ENCODE results near the gene RPAIN.

RPAIN gene, protein sequence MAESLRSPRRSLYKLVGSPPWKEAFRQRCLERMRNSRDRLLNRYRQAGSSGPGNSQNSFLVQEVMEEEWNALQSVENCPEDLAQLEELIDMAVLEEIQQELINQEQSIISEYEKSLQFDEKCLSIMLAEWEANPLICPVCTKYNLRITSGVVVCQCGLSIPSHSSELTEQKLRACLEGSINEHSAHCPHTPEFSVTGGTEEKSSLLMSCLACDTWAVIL

DNA sequence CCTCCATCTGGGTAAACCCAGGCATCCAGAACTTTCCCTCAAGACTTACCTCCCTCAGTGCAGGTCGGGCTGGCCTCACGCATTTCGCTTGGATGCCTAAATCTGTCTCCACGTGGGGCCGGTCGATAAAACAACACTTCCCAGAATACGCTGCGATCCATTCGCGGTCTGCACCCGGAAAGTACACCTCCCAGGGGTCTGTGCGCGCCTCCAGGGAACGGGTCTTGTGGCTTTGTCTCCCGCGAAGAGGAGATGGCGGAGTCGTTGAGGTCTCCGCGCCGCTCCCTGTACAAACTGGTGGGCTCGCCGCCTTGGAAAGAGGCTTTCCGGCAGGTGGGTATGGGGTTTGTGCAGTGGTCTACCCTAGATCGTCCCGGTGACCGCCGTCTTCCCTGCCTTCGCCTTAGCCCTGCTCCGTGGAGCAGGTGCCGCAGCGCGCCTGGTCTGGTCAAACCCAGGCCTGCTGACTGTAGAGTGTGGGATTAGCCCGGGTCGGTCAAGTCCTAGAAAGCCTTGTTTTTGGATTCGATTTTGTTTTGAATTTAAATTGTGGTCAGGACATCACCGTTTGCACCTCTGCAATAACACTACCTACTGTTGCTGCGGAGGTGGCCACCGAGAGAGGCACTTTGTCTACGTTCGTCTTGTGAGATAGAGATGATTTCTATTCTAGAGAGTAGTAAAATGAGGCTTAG lies at the start of gene RPAIN:
Gene RPAIN (plus strand): TSS at position 224 of the 695 bp plus-strand sequence. CDS start 29 bp downstream, at position 253.
- DNase-seq: peak; percentile 73

DNA sequence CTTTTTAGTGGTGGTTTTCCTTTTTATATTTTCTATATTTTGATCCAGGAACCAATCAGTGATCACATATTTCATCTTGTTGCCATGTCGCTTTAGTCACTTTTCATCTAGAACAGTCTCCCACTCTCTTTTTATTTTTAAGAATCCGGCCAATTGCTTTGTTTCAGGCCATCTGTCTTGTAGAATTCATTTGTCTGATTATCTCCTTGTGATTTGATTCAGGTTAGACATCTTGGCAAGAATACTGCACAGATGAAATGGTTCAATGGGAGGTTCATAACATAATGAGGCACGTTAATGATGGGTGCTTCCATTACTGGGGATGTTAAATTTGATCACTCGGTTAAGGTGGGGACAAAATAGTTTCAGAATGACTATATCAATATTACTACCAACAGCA lies 49.6 kb upstream of the RPAIN start:
- no peak for DNase-seq

DNA sequence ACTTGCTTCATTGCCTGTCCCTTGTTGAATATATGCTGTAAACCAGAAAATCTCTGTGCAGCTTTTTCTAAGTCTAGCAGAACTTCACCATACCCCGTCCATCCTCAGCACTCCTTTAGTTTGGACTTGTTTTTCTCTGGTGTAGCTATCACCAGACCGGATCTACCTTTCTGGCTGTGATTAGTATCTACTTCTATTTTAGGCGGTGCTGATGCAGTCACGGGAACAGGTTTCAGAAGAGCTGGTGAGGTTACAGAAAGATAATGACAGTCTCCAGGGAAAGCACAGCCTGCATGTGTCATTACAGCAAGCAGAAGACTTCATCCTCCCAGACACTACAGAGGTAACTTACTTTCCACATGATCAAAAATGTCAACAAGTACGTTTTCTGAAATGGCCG lies 46.9 kb upstream of the RPAIN start:
- no peak for DNase-seq

DNA sequence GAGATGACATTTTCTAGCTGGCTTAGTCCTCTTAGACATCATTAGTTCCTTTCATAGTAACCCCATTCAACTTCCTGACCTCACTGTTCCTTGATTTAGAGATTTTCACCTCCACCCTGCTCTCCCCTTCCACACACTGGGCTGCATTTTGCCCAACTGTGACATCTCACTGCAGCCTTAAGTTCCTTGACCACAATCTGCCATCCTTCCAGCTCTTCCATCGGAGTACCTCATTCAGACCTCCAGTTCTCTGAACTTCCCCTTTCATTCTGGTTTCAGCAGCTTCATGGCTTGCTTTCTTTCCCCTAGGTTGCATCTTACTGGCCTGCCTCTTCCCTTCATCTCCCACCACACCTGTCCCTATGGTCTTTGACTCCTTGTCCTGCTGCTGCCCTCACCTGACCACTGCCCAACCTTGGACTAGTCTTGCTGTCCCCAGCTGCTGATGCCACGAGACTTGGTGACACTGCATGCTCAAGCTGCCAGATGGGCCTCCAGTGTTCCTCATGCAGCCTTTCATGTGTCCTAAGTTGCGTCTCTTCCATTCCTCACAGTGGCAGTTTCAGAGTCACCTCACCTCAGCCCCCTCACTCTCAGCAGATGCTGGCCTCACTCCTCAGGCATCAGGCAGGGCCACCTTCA lies 41.3 kb upstream of the RPAIN start:
- no peak for DNase-seq

DNA sequence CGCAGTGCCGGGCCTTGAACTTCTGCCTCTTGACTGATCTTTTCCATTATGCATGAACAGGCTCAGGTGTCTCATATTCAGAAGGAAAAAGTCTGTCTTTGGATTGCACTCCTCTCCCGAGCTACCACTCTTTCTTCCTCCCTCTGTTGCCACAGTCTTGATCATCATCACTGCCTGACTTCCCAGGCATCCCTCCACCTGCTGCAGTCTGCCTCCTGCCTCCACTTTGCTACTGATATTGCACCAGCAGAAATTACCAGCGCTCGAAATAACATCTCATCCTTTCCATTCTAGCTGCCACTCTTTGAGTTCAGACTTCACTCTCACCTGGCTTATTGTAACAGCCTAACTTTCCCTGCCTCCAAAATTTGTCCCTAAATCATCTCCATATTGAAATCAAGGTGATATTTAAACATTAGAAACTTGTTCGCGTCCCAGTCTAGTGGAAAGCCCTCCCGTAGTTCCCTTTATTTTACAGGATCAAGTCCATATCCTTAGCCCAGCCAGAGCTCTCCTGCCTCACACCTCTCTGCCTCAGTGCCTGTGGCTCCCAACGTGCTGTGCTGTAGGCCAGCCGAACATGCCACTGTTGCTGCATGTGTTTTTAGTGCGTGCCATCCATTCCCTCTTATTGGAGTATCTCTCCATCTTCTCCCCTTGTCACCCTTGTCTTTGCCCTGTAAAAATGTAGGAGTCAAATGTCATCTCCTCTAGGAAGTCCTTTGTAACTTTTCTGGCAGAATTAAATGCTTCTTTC lies 40.5 kb upstream of the RPAIN start:
- no peak for DNase-seq

DNA sequence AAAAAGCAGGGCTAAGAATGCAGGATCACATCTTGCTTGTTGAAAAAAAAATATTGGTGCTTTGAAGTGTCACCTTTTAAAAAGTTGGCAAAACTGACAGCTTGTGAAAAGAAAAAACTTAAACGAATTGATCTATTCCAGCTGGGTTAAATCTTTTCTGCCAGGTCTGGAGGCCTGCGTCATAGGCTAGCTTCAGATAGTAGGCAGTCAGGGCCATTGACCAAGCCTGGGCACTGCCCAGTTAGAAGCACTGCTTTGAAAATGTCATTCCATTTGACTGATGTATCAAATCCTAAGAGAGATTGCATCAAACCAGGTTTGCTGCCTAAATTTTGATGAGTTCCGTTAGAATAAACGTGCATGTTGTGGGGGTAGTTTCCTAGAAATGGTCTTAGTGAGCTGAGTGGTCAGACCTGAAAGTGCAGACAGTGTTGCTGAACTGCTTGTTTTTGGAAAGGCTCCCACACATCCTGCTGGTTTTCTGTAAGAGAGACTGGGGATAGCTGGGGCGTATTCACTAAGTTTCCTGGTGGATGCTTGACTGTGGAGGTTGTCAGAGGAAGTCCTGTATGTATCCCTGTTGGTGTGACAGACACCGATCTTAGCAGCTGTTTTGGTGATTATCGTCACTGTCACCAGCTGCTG lies 39.4 kb upstream of the RPAIN start:
- DNase-seq: no peak

DNA sequence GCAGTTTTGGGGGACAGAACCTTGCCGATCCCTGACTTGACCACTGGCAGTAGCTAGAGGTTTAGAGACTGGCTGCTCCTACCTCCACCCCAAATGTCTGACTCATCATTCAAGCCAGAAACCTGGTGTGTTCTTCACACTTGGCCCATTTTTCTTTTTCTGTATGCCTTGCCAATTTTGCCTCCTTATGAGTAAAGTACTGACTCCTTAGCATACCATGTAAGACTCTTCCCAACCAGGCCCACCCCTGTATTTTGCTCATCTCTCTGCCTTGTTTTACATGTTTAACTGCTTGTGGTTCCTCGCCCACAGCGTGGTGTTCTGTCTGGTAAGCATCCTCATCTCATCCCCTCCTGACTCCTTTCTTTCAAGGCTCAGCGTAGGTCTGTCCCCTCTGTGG lies 38.4 kb upstream of the RPAIN start:
- DNase-seq: no peak

DNA sequence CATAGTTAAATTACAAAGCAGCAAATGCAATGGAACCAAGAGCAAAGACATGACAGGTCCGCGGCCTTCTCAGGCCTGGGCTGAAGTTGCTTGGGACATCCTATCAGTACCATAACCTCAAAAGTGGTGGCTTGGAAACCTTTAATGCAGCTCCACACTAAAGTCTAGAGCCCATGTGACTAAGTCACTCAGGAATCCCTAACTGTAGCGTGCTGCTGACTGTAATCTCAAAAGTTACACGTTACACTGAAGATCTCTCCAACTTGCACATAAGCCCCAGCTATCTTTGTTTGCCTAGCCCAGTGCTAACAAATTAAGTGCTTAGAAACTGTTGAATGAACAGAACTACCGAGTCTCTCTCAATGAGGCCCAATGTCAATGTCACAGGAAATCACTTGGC lies 28.3 kb upstream of the RPAIN start:
- DNase-seq: no peak

DNA sequence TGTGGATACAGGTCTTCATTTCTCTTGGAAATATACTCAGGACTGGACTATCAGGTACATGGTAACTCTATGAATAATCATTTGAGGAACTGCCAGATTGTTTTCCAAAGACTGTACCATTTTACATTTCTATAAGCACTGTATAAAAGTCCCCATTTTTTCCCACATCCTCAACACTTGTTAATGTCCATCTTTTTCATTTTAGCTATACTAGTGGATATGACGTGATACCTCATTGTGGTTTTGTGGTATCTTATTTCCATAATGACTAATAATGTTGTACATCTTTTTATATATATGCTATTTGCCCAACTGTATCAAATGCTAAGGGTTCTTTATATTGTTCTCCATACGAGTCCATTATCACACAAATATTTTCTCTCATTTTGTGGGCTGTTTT lies 23.4 kb upstream of the RPAIN start:
- DNase-seq: no peak

DNA sequence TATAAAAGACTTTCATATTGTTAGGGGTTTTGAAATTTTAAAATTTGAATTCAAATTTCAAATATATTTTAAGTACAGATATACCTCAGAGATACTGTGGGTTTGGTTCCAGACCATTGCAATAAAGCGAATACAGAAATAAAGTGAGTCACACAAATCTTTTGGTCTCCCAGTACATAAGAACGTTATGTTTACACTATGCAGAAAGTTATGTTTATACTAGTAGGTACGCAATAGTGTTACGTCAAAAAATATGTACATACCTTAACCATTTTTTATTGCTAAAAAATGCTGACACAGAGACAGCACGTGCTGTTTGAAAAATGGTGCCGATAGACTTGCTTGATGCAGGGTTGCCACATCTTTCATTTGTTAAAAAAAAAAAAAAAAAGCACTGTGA lies 20.2 kb upstream of the RPAIN start:
- no peak for DNase-seq

DNA sequence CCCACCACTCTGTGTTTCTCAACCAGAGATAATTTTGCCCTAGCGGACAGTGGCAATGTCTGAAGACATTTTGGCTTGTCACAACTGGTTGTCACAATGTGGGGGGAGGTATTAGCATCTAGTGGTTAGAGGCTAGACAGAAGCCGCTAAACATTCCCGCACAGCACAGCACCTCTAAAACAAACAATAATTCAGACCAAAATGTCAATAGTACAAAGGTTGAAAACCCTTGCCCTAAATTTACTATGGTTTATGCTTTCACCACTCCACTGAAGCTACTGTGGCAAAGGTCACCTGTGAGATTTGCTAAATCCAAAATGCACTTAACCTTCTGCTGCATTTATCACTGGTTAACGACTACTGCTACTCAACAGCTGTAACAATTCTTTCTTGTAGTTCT lies 14.6 kb upstream of the RPAIN start:
- DNase-seq: no peak

DNA sequence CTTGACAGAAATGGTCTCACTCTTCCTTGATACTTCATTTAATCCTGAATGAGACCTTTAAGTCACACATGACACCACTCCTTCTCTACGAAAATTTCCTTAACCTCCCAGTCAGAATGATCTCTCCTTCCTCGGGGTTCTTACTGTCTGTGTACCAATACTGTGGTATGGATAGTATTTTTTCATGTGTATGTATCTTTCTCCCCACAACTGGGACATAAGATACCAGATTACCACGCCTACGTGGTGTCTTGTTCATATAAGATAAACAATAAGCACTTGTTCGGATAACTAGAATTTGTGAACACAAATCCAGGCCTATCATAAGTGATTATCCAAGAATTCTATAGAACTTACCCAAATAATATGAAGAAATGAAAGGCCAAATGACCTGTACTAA lies 11.8 kb upstream of the RPAIN start:
- DNase-seq: no peak

DNA sequence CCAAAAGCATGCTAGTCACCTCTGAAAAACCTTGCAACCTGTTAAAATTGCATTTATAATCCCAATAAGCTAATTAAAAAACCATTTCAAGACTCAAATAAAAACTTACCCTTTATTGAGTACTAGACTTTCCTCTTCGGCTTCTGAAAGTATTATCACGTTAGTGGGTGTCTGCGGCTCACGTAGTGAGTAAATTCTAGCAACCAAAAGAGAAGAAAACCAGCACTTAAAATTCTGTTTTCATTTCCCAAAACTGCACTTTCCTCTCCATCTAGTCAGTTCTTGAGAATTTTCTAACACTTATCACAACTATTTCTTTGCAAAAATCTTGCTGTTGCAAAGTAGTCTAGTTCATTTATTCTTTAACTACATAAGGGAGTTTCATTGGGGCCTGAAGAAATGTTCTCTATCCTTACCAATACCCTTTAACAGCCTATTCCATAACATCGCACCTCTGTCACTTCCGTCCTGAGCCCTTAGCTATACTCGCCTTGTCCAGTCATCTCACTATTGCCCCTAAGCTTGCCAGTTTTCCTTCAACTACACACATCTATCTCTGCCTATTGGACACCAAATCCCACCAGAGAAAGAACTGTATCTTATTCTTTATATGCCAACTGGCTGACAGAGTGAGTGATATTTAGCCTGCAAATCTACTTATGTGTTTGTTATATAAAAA lies 9.2 kb upstream of the RPAIN start:
- DNase-seq: no peak

DNA sequence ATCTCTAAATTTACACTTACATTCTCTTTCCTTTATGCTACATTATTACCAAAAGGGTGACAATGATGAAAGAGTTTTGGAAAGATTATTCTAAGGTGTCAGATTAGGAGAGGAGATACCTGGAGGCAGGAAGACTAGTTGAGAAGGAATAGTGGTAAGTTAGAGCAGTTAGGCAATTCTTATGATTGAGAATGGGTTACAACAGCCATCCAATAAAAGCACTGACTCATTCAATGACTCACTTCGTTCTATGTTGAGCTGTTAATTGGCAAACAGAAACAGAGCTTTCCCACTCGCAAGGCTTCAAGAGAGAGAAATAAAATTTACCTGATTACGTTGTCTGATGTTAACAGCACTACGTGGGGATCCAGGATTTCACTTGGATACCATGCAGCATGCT lies 6.3 kb upstream of the RPAIN start:
- DNase-seq: no peak

DNA sequence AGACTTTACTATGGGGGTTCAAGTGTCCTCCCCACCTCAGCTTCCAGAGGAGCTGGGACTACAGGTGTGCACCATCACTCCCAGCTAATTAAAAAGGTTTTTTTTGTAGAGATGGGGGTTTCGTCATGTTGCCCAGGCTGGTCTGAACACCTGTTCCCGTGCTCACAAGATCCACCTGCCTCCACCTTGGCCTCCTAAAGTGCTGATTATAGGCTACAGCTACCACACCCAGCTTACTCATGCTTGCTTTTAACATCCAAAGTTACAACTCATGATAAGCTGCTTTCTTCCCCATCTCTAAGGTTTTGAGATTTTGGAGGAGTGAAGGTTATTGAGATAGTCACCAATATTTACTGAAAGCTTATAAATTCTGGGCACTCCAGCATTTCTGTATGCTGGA lies 3.1 kb upstream of the RPAIN start:
- DNase-seq: no peak

DNA sequence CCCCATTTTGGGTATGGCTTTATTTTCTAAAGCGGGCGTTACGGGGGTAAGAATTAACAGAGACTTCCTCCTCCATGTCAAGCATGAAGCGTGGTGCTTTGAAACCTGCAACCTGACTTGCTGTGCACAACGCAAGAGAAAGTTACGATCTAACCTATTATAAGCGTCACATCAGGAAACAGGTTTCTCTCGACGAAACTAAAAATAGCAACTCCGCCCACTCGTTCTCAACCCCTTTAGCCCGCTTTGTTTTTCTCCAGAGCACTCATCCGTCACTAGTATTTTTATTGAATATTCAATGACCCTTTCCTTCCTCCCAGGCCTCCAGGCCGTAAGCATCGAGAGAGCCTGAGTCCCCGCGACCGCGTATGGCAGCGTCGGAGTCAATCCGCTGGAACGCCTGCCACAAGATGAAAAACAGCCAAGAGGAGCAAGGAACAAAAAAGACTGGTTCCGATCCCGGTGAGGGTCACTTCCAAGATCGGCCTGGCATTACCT lies 1.1 kb upstream of the RPAIN start:
- peak; percentile 9 for DNase-seq

DNA sequence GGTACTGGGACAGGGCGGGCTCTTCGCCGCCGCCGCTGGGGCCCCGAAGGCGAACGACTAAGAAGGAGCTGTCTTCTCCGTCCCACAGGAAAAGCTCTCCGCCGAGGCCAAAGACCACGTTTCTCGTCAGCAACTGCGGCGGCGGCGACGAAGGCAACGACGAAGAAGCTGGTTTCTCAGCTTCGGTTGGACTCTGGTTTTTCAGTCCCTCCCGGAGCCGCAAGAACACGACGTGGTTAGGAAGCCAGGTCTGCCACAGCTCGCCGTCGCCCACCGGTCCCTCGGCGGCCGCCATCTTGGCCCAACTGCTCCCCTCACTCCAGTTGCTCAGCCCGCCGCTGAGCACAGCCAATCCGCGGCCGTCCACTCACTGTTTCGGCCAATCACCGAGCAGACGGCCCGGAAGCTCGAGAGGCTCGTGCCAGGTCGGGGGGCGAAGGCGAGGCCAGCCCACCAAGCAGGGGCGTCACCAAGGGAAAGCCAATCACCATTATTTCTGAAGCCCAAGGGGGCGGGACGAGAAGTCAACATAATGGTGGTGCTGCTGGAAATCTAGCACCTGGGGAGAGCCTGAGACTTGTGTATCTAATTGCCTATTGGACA lies 525 bp upstream of the RPAIN start, which contains the start of gene NUP88:
Gene NUP88 (minus strand): TSS at position 307 of the 603 bp plus-strand sequence. CDS start 12 bp downstream, at position 295.
- DNase-seq: peak; percentile 73

DNA sequence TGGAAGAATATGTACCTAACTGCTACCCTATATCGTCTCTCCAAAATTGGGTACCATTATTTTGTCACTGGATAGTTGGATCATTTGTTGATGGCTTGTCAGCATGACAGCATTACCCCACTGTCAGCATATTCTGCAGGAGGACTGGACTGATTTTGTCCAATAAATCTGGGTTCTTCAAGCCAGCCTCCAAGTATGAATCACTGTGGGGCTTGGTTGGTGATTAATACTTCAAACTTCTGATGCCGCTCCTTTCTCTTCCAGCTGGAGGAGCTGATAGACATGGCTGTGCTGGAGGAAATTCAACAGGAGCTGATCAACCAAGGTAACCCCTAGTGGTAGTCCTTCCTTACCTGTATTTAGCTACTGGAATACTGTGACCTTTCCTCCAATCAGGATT lies 2.5 kb downstream of the RPAIN start:
- DNase-seq: no peak

DNA sequence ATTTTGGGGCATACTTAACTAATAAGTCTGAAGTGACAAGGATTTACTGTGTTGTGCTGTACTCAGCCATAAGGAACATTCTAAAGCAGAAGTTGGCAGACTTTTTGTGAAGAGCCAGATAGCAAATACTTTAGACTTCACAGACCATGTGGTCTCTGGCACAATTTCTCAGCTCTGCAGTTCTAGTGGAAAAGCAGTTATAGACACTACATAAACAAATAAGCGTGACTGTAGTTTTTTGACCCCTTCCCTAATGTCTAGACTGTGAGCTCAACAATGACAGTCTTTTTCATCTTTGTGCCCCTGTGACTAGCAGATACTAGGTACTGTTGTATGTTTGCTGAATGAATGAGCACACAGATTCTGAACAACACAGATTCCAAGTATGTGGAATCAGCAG lies 4.9 kb downstream of the RPAIN start:
- no peak for DNase-seq

DNA sequence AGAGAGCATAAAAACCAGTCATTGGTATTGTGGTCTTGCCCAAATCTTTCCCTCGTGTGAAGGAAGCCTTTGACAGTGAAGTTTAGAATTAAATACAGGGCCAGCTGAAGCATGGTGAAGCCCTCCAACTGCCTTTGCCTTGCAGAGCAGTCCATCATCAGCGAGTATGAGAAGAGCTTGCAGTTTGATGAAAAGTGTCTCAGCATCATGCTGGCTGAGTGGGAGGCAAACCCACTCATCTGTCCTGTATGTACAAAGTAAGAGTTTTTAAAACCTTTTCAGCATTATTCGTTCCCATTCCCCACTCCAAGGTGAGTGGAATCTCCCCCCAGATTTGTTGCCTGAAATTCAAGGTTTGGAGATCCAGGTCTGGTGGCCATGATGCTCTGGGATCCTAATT lies 5.8 kb downstream of the RPAIN start:
- no peak for DNase-seq

DNA sequence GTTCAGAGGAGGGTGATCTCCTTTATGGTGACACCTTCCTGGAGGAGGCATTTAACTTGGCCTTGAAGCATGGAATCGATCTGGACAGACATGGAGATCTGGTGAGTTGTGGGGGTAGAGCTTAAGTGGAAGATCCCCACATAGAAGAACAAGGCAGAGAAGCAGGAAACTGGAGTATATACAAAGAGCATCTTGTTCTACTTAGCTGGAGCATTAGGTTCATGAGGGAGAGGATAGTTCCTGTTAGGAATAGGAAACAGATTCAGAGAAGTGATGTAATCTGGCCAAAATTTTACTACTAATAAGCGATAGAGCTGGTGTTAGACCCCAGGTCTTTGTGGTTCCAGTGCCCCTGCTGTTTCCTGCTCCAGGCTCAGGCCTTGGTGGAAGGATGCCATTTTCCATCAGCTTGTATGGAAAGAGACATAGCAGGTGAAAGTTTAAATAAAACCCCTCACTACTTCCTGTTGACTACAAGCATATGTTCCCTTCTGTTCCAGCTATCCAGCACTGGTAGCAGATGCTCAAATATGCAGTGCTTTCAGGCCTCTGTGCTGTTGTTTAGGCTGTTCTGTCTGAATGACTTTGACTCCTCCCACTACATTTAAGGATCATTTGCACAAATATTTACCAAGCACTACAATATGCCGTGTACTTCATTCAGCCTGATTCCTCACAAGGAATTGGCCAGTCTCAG lies 9.4 kb downstream of the RPAIN start:
- DNase-seq: peak; percentile 45

Data from NCI-H2029 treated with DMSO at 0.1 percent for 48 hours (cell line).